Activated naive CD4-positive, alpha-beta T cell treated with Interleukin-2 at 50 U/mL for 16 hours (primary cell): Measurements from ENCODE around the gene PDHX.
"Not testable (repeated sequence)": the region's sequence is repeated elsewhere in the genome, so short reads cannot be mapped to it uniquely, and the experiment has no call there.

Source experiments
- DNase-seq: peaks from one replicate; pipeline ENCODE4 v3.0.0-alpha.2; 2020

The PDHX gene

GRCh38 chr11:34913556-34913955 is 2.9 kb upstream of the PDHX start:
- DNase-seq: not testable (repeated sequence)

GRCh38 chr11:34915136-34916014 is 1.0 kb upstream of the PDHX start:
- DNase-seq: no peak

GRCh38 chr11:34916843-34917770 is 689 bp downstream of the PDHX start:
- DNase-seq: no peak

- no peak for DNase-seq
Observed at GRCh38 chr11:34921156-34921555, 4.7 kb downstream of the PDHX start.

- DNase-seq: no peak
Observed at GRCh38 chr11:34924714-34925113, 8.3 kb downstream of the PDHX start.

GRCh38 chr11:34926101-34926830 is 9.8 kb downstream of the PDHX start:
- no peak for DNase-seq

GRCh38 chr11:34926831-34927132 is 10.4 kb downstream of the PDHX start:
- no peak for DNase-seq

- DNase-seq: no peak
Observed at GRCh38 chr11:34928268-34928959, 12.0 kb downstream of the PDHX start.

- no peak for DNase-seq
Observed at GRCh38 chr11:34928960-34929680, 12.7 kb downstream of the PDHX start.

- DNase-seq: no peak
Observed at GRCh38 chr11:34929794-34930763, 13.7 kb downstream of the PDHX start.

- DNase-seq: no peak
Observed at GRCh38 chr11:34936945-34937629, 20.7 kb downstream of the PDHX start.

- DNase-seq: no peak
Observed at GRCh38 chr11:34938611-34939010, 22.2 kb downstream of the PDHX start.

GRCh38 chr11:34940026-34940677 is 23.7 kb downstream of the PDHX start:
- DNase-seq: no peak

- DNase-seq: no peak
Observed at GRCh38 chr11:34941688-34942087, 25.3 kb downstream of the PDHX start.

- DNase-seq: no peak
Observed at GRCh38 chr11:34944692-34945091, 28.3 kb downstream of the PDHX start.

- DNase-seq: no peak
Observed at GRCh38 chr11:34948696-34949095, 32.3 kb downstream of the PDHX start.

- no peak for DNase-seq
Observed at GRCh38 chr11:34953955-34954354, 37.5 kb downstream of the PDHX start.

- no peak for DNase-seq
Observed at GRCh38 chr11:34957206-34957605, 40.8 kb downstream of the PDHX start.

GRCh38 chr11:34957606-34958005 is 41.2 kb downstream of the PDHX start:
- DNase-seq: no peak

- DNase-seq: no peak
Observed at GRCh38 chr11:34959770-34960169, 43.4 kb downstream of the PDHX start.
